ENCODE data around the gene L3MBTL4.
"Not testable (repeated sequence)": the region's sequence is repeated elsewhere in the genome, so short reads cannot be mapped to it uniquely, and the experiment has no call there.

The L3MBTL4 gene

DNA sequence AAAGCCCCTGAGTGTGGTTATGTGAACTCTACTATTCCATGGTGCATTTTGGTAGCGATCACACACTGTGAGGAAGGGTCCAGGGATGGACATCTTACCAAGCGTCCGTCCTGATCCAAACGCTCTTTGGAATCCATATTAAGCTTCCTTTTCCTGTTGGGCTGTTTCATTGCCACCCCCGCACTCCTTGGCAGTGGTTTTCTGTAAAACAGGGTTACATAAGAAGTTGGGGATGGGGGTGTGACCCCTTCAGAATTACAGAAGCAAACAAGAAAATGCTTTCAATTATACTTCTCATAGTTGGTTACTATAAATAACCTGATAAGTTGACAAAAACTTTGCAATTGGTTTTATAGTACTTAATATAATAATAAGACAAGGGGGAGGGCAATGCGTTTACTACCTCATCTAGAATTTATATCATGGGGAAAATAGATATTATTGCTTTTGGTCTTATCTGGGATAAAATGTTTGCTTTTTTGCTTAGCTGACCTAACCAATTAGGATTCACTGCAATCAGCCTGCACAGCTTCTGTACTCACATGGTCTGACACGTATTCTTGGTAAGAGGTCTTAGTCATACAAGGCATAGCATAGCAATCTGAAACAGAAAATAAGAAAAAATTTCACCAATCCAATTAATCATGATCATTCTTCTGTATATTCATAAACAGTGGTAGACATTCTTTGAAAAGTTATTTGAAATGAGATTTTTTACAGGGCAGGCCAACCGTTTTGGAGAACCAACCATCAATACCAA, 103.1 kb downstream of the L3MBTL4 start:
- DNase-seq (ENCODE audit: low read depth in 2 of 2) = no peak

DNA sequence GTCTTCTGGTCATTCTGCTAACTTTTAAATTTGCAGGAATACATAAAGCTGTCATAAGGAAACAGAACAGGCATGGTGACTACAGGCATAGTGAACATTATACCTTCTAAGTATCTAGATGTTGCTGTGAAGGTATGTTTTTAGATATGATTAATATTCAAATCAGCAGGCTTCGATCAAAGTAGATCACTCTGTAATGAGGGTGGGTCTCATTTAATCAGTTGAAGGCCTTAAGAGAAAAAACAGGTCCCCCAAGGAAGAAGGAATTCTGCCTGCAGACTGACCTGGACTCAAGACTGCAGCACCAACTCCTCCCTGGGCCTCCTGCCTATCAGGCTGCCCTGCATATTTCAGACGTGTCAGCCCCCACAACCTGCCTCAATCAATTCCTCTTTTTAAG, 104.0 kb downstream of the L3MBTL4 start:
- DNase-seq (ENCODE audit: low read depth in 2 of 2) = no peak

DNA sequence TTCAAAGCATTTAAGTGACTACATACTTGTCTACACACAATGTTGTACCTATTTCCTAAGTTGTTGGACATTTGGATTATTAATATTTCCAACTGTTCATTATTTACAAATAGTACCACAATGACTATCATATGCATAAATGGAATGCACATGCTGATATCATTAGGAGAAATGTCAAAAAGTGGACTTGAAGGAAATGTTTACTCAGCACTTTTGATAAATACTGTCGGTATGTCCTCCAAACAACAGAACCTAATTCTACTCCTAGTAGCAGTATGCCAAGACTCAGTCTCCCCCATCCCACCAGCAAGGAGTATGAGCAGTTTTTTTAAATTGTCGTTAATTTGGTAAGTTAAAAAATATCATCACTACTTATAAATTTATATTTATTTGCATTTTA, 116.8 kb downstream of the L3MBTL4 start:
- DNase-seq (ENCODE audit: low read depth in 2 of 2) = no peak

DNA sequence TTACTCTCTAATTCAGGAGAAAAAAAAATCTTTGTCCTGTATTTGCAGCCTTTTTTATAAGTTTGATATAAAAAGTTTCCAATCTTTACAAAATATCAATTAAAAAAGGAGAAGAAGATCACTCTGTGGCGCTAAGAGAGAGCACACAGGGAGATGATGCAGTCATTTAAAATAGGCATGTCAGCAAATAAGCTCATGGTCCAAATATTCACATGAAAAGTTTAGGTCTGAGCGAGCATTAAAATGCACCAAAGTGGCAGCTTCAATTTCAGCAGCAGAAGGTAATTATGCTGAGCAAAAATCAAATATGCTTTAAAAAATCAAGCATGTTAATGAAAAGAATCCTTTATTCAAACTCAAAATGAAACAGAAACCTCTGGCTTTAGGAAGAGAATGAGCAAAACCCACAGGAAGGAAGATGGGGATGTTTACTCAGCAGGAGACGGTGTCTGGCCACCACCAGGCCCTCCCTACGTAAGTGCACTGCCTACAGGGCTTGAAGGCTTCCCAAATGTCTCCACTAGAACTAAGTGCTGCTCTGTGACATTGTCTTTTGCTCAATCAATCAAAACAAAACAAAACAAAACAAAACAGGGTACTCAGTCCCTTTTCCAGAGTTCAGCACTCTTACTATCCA, 120.4 kb downstream of the L3MBTL4 start:
- no peak for DNase-seq (ENCODE audit: low read depth in 2 of 2)

DNA sequence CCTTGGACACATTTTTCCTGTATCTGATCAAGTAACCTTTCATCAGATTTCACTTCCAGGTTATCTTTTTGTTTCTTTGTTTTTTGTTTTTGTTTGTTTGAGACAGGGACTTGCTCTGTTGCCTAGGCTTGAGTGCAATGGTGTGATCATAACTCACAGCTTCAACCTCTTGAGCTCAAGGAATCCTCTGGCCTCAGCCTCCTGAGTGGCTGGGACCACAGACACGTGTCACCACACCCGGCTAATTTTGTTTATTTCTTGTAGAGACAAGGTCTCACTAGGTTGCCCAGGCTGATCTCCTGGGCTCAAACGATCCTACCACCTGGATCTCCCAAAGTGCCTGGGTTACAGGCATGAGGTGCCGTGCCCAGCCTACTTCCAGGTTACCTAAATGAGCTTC, 124.9 kb downstream of the L3MBTL4 start:
- no peak for DNase-seq (ENCODE audit: low read depth in 2 of 2)

DNA sequence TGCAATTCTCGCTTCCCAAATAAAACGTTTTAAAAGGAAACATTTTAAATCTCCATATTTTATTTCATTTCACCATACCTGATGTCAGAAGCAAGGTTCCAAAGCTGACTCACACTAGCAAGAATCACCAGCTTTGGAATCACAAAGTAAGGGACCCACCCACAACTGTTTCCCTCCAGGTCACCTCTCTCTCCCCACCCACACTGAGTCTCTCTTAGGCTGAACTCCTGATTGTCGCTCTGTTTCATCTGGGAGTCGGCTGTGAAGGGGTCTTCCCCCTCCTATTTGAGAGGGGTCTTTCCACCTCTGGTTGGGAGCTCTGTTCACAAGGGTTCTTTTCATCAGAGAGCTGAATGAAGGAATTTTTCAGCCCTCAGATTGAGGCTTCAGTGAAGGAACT, 128.1 kb downstream of the L3MBTL4 start:
- DNase-seq (ENCODE audit: low read depth in 2 of 2) = no peak

DNA sequence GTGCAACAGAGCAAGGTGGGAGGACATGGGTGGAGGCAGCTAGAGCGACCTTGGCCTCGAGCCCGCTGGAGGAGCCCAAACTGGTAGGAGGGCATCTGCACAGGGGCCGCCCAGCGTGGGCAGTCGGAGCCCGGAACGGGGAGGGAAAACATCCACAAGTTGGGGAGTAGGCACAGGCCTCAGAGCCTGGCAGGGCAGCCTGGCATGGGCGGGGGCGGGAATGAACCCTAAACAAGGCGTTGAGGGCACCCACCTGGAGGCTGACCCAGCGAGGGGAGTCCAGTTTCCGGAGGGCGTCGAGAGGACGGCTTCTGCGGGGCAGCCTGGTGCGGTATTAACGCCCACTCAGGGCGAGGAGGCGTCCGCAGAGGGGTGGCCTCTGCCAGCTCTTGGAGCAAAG, 129.9 kb downstream of the L3MBTL4 start:
- no peak for DNase-seq (ENCODE audit: low read depth in 2 of 2)

DNA sequence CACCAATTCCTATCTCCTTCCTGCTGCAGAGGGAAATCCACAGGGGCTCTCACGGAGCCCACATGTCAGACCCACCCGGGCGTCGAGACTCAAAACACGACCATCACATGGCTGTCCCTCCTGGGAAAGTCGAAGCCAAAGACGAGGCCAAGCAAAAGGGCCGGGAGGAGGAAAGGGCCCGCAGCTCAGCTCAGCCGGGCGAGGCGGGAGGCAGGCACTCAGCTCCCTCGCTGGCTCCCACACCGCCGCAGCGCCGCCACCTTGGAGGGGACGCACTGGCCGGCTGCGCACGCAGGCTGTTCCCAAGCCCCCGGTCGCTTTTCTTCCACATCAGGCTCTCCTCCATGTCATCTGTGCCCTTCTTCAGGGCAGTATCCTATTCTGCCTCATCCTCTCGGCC, 130.4 kb downstream of the L3MBTL4 start:
- no peak for DNase-seq (ENCODE audit: low read depth in 2 of 2)

DNA sequence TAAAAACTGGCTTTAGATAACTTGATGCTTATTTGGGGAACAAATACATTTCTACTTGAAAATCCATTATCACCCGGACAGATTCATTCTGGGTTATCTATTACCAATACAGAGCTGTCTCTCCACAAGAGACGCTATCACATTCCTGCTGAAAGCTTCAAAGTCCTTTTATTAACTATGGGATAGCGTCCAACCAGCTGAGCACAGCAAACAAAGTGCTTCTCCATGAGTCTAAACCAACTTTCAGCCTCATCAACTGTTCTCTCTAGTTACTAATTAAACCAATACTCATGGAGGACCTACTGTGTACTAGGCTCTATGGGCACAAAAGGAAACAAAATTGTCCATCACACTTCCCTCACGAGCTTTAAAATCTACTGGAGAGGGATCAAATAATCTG, 132.8 kb downstream of the L3MBTL4 start:
- no peak for DNase-seq (ENCODE audit: low read depth in 2 of 2)

DNA sequence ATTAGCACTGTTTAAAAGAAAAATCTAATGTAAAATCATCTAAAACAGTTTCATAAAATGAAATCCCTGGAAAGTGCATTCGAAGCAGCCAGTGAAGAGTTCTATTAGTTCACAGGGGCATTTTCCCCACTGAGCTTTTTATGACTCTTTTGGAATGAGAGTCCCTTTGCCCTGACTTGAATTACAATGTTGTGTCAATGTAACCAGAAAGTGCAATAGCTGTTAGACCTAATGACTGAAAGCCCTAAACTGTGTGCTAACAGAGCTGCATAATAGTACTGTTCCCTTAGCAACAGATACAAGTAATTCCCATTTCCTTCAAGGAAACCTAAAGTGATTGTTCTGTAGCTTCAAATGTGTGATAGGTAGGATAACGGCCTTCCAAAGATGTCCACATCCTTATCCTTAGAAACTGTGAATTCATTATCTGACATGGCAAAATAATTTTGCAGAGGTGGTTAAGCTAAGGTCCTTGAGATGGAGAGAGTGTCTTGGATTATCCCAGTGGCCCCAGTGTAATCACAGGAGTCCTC, 134.4 kb downstream of the L3MBTL4 start:
- DNase-seq (ENCODE audit: low read depth in 2 of 2) = no peak

DNA sequence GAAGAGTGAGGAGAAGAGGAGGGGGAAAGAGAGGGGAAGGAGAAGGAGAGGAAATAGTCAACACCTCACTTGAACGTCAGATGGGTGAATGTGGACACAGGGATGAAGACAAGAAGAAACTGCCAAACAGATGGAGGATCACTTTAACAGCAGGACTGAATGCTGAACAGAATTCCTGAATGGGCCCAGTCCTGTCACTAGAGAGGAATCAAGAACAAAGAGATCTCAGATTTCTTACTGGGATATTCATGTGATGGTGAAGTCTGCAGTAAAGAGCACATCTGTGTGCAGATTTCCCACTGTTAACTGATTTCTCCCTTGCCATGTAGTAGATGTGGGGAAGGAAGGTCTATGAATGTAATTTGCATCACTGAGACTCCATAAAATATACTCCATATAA, 135.4 kb downstream of the L3MBTL4 start:
- DNase-seq (ENCODE audit: low read depth in 2 of 2) = no peak

DNA sequence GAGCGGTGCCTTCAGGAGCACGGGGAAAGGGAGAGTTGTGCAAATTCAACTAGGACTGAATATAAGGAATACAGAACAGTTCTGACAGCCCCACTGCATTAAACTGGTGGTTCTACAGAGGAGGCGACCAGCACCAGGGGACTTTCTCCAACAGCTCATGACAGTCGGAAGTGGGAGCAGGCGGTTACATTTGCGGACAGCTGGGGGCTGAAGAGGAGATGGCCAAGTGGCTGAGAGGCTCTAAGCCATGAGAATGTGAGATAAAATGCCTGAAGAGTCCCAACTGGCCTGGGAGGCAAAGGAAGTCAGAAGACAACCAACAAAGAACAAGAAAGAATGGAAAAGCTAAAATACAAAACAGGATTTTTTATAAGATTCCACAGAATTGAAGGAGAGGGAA, 141.3 kb downstream of the L3MBTL4 start:
- no peak for DNase-seq (ENCODE audit: low read depth in 2 of 2)

DNA sequence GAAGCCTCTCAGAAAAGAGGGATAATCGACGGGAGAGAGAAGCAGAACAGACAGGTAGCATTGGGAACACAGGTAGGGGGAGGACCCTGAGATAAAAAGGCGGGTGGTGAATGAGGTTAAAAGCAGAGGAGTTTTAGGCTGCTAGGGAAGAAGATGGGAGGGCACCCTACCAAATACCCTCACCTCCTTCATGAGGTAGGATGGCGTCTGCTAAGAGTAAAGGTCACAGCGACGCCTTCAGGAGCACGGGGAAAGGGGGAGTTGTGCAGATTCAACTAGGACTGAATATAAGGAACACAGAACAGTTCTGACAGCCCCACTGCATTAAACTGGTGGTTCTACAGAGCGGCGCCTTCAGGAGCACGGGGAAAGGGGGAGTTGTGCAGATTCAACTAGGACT, 142.6 kb downstream of the L3MBTL4 start:
- DNase-seq (ENCODE audit: low read depth in 2 of 2) = not testable (repeated sequence)

DNA sequence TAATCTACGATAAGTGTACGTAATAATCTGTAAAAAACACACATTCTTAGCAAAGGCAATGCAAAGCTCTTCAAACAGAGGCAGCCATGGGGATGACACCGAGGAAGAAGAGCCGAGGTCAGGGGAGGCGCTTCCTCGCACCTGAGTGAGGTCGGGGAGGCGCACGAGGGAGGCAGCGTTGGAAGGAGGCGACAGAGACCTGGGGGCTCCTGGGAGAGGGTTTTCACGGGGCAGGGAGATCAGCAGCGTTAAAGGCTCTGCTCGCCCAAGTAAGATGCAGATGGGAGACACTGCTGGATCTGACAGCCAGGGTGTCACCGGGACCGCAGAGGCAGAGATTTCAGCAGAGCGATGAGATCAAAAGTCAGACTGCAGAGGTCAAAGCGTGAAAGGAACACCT, 143.1 kb downstream of the L3MBTL4 start:
- DNase-seq (ENCODE audit: low read depth in 2 of 2) = no peak

DNA sequence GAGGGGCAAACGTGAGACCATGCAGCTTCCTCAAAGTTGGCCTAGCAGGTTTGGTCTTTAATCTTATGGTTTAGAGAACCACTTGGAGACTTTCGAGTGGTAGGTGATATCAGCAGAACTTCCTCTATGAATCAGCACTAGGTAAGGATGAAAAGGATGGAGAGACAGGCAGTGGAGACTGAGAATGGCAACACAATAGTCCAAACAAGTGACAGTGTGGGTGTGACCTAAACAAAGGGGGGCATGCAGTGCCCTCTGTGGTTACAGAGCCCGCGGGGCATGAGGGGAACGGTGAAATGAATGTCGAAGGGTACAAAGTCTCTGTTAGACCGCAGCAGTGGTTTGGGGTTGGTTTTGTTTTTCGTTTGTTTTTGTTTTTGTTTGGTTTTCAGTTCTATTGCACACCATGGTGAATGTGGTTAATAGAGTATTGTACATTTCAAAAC, 143.9 kb downstream of the L3MBTL4 start:
- no peak for DNase-seq (ENCODE audit: low read depth in 2 of 2)

DNA sequence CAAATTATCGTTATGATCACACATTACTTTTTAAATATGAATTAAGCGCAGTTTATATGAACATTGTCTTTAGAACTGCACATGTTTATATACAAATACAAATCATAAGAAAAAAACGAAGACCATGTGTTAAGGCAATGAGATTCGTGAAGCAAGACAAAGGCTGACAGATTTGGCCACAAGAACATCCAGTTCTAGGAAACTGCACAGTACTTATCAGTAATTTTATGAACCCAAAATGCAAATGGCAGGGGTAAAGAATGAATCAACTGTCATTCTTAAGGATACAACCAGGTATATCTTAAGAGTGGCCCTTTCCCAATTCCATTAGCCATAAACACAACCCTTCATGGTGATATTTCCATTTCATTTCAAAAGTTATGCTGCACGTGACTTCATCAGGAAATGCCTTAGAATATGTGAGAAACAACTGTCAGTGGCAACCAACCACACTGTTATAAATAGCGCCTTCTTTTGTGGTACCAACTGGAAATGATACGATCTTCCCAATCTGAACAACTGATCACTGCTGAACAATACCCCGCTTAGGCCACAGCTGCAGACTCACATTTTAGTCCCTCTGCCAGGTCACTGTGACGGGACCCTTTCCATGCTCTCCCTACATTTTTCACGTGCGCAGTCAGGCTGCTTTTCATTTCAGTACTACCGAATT, 144.9 kb downstream of the L3MBTL4 start:
- DNase-seq (ENCODE audit: low read depth in 2 of 2) = no peak

DNA sequence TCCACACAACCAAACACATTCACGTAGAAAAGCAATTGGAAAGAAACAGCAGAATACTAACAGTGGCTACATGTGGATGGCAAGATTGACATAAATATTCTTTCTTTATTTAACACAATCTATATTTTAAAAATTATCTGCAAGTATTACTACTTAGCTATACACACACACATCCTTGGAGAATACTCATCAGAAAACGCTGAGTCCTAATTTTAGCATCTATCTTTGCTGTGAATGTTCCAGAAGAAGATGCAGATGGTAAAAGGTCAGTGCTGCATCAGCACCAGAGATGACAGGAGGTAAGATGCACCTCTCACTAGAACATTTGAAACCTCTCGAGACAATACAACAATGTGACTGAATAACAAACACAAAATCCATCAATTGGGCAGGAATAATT, 148.5 kb downstream of the L3MBTL4 start:
- no peak for DNase-seq (ENCODE audit: low read depth in 2 of 2)

DNA sequence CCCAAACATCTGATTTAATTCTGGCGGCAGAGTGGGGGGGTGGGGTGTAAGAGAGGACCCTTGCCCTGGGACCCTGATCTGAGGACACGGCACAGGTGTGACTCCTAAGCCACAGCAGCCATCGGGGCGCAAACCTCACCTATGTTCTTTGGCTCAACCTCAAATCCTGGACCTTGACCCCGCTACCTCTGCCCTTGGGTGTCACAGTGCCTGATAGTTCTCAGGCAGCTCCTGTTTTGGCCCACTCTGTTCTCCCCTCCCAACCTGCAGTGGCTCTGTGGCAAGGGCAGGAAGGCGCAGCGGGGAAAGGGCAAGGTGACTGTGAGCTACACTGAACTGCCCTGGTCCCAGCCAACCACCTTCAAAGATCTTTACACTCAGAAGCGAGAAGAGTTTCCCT, 152.8 kb downstream of the L3MBTL4 start:
- DNase-seq (ENCODE audit: low read depth in 2 of 2) = no peak

DNA sequence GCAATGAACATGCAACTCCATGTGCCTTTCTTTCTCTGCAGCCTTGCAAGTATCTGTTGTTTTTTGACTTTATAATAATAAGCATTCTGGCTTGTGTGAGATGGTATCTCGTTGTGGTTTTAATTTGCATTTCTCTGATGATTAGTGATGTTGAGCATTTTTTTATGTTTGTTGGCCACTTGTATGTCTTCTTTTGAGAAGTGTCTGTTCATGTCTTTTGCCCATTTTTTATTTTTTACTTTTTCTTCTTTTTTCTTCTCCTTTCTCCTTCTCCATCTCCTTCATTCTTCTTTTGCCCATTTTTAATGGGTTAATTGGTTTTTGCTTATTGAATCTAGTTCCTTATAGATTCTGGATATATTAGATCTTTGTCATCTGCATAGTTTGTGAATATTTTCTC, 155.4 kb downstream of the L3MBTL4 start:
- DNase-seq (ENCODE audit: low read depth in 2 of 2) = not testable (repeated sequence)

DNA sequence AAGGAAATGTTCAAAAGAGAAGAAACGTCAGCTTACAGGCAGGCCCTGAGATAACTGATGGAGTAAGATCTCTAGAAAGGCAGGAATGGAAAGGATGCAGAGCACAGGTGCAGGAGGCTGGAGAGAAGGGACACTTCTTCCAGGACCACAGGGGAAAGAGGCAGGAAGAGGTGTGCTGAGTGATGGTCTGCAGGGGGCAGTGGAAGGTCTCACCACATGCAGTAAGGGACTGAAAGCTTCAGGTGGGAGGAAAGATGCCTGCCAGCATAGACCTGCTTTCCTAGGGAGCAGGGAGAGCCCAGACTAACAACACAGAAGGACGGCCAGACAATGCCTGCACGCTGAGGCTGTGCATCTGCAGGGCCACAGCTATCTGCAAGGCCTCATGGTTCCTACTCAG, 156.8 kb downstream of the L3MBTL4 start:
- no peak for DNase-seq (ENCODE audit: low read depth in 2 of 2)

DNA sequence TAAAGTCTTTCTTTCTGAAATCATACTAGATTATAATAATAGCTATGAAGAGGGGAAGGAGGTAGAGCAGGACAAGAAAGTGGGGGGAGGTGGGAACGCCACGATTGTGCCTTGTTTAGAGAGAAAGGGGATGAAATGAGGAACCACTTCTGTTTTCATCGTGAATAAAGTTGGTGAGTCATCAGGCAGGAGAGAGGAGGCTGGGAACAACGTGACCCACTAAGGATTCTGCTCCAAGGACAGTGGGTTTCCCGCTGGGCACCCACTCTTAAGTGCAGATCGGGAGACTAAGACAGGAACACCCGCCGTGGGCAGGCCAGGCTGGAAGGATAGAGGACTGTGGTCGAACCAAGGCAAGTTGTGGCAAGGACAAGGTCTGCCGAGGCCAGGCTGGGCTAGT, 158.2 kb downstream of the L3MBTL4 start:
- no peak for DNase-seq (ENCODE audit: low read depth in 2 of 2)

DNA sequence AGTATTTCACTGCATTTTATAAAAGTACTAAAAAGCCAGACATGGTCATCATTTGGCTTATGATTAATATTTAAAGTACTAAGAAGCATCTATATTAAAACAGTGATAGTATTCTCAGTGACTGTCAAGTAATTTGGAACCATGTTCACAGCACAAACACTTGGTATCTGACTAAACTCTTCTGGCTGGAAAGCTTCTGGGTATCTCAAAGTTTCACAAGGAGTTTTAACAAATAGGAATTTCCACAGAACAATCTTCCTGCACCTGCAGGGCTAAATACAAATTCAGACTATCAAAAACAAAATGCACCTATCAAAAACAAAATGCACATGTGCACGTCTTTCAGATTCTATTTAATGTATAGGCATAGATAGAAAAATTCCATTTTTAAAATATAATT, 158.8 kb downstream of the L3MBTL4 start:
- no peak for DNase-seq (ENCODE audit: low read depth in 2 of 2)
